ENCODE data around the gene NYNRIN. TPM values are rescaled to one million over a fixed set of nuclear protein-coding genes. Genes with fewer than 3 reads are reported as not detected.

The NYNRIN gene
- total and polyA plus RNA-seq, 2 of the 8 experiments (the other 6 are each of a cell fraction or from before 2014, with no cell fraction given), result 15.2 to 18.3 TPM

DNA sequence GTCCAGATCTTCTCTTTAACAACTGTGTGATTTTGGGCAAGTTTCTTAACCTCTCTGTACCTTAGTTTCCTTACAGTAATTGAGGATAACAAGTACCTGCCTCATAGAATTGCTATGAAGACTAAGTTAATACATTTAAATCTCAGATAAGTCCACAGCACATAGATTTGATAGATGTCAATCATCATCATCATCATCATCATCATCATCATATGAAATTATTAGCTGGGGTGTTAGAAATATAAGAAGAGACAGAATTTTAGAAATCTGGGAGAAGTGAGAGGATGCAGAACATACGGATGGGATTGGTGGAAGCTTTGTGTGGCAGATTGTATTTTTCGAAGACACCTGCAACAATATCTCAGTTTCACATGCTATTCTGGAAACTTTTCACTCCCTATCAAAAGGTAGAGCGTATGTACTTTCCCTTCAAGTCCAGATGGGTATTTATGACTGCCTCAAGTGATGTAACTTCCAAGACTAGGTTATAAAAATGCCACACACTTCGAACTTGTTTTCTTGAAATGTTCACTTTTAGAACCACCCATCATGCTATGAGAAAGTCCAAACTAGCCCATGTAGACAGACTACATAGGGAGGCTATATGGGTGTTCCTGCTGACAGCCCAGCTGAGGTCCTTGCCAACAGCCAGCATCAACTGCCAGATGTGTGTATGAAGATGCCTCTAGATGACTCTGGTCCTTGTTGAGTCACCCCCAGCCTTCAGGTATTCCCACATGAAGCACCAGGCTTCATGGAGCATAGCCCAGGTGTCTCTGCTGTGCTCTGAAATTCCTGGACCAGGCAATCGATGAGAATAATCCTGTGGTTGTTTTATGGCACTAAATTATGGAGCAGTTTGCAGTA, 64.4 kb downstream of the NYNRIN start:
- no peak overlapping the region for H4K8ac ChIP-seq (ENCODE audit: extremely low read depth, insufficient read depth, low read length)
- POLR2A ChIA-PET (ENCODE audit: partially characterized antibody), result no interaction called here
- H3K79me1 ChIP-seq (ENCODE audit: low read depth, low read length), result no peaks in the 10 kb centered on the region
- no peaks in the 10 kb centered on the region for H3K36me3 ChIP-seq (ENCODE audit: control insufficient read depth in 2 of 4, insufficient read depth in 4 of 4, low read length in 3 of 4)
- H2AFZ ChIP-seq (ENCODE audit: low read length), result no peak overlapping the region
- 51% methylated on average over 5 of the region's 5 CpGs; no CpG with 5 or more reads in 1 of the 2 experiments for WGBS, 2 experiments (ENCODE audit: extremely low coverage in 1 of 2, insufficient coverage in 1 of 2, insufficient read length in 1 of 2, insufficient replicate concordance in 2 of 2, low coverage in 1 of 2, low lambda C conversion rate in 2 of 2, missing lambda C conversion rate in 1 of 2)
- H3K23ac ChIP-seq (ENCODE audit: insufficient read length), result no peak overlapping the region
- no peak overlapping the region for H4K5ac ChIP-seq (ENCODE audit: insufficient read length, low read depth, low read length)
- no peaks in the 10 kb centered on the region for H3K9me3 ChIP-seq (ENCODE audit: insufficient read depth in 2 of 2, low read depth in 1 of 2, low read length in 1 of 2)
- H2BK15ac ChIP-seq (ENCODE audit: low read length), result no peak overlapping the region
- H2BK20ac ChIP-seq (ENCODE audit: low read length), result no peak overlapping the region
- no peak for FAIRE-seq
- no peak overlapping the region for H3K18ac ChIP-seq (ENCODE audit: extremely low read depth, low read length)
- H3K27ac ChIP-seq (ENCODE audit: low read depth, low read length), result no peak overlapping the region
- no peaks in the 10 kb centered on the region for H4K20me1 ChIP-seq (replicated peaks in 1 of 2; ENCODE audit: control insufficient read depth in 1 of 2, insufficient read depth in 2 of 2, low read length in 2 of 2)
- no peak for TF ChIP-seq BRCA1 (IDR thresholded peaks at IDR 0.05; ENCODE audit: low read depth, low read length)
- no peak for TF ChIP-seq SP1 (IDR thresholded peaks at IDR 0.05; ENCODE audit: low read depth, low read length)
- no peak for TF ChIP-seq CHD1 (IDR thresholded peaks at IDR 0.05; ENCODE audit: low read depth, low read length)
- TF ChIP-seq EGR1 (IDR thresholded peaks at IDR 0.05; ENCODE audit: borderline replicate concordance, low read depth, low read length), result no peak
- no peak for TF ChIP-seq FOSL1 (IDR thresholded peaks at IDR 0.05; ENCODE audit: insufficient read depth, low read depth, low read length)
- TF ChIP-seq EP300 (IDR thresholded peaks at IDR 0.05; ENCODE audit: borderline replicate concordance in 1 of 2, low read depth in 2 of 2, low read length in 2 of 2), result no peak
- H3K4me1 ChIP-seq (replicated peaks in 1 of 4; ENCODE audit: control insufficient read depth in 3 of 4, insufficient read depth in 4 of 4, low read length in 3 of 4), result no peaks in the 10 kb centered on the region
- no peak for DNase-seq (ENCODE audit: low read depth in 1 of 2, low spot score in 2 of 2)
- no peak overlapping the region for H2BK120ac ChIP-seq (replicated peaks; ENCODE audit: low read depth, low read length)
- no peak overlapping the region for H3K56ac ChIP-seq (replicated peaks; ENCODE audit: insufficient read length, low read depth, low read length)
- CTCF ChIA-PET (ENCODE audit: partially characterized antibody), result no interaction called here
- H3K4me3 ChIP-seq (ENCODE audit: extremely low read depth in 1 of 4, insufficient read depth in 2 of 4, low read depth in 3 of 4, low read length in 4 of 4), result no peak overlapping the region
- no peak overlapping the region for H2AK5ac ChIP-seq (ENCODE audit: low read depth, low read length)
- H2BK5ac ChIP-seq (ENCODE audit: low read depth, low read length), result no peak overlapping the region
- no peak overlapping the region for H3K4me2 ChIP-seq (ENCODE audit: insufficient read depth in 1 of 2, low read depth in 2 of 2, low read length in 2 of 2)
- H3K14ac ChIP-seq (ENCODE audit: insufficient read length), result no peak overlapping the region
- H3K23me2 ChIP-seq (ENCODE audit: low read depth, low read length), result no peaks in the 10 kb centered on the region
- no peak overlapping the region for H2BK12ac ChIP-seq (ENCODE audit: low read depth, low read length)
- no peaks in the 10 kb centered on the region for H3K79me2 ChIP-seq (ENCODE audit: control insufficient read depth in 1 of 2, insufficient read depth in 2 of 2, low read length in 2 of 2)
- no peak overlapping the region for H3K4ac ChIP-seq (replicated peaks; ENCODE audit: insufficient read length, low read depth, low read length)
- no peak overlapping the region for H4K91ac ChIP-seq (replicated peaks; ENCODE audit: insufficient read length, low read length)
- H3K9ac ChIP-seq (replicated peaks in 1 of 4; ENCODE audit: extremely low read depth in 1 of 4, low read depth in 3 of 4, low read length in 3 of 4), result no peak overlapping the region
- H3K27me3 ChIP-seq (replicated peaks in 1 of 4; ENCODE audit: control insufficient read depth in 3 of 4, extremely low read depth in 1 of 4, insufficient read depth in 3 of 4, low read length in 3 of 4), result no peaks in the 10 kb centered on the region

Data from H1 (cell line).